ENCODE measurements around the gene MINDY4.

DNA sequence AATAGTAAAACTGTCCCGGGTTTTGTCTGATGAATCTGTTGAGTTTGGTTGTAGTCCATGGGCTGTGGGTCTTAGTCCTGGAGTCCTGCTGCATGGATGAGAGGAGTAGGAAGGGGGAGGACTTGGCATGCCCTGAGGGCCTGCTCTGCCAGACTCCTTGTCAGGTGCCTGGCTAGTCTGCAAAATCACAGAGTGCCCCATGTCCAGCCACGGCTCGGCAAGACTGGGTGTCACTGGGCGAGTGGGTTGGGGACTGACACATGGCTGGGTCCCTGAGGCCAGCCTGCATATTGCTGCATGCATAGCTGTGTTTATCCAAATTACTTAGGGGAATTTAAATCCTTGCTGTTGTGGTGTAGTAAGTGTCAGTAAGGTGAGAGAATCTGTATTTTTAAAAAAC, 9.7 kb downstream of the MINDY4 start:
- TF ChIP-seq, protein P1, sequence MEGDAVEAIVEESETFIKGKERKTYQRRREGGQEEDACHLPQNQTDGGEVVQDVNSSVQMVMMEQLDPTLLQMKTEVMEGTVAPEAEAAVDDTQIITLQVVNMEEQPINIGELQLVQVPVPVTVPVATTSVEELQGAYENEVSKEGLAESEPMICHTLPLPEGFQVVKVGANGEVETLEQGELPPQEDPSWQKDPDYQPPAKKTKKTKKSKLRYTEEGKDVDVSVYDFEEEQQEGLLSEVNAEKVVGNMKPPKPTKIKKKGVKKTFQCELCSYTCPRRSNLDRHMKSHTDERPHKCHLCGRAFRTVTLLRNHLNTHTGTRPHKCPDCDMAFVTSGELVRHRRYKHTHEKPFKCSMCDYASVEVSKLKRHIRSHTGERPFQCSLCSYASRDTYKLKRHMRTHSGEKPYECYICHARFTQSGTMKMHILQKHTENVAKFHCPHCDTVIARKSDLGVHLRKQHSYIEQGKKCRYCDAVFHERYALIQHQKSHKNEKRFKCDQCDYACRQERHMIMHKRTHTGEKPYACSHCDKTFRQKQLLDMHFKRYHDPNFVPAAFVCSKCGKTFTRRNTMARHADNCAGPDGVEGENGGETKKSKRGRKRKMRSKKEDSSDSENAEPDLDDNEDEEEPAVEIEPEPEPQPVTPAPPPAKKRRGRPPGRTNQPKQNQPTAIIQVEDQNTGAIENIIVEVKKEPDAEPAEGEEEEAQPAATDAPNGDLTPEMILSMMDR (IDR thresholded peaks at IDR 0.05; ENCODE audit: insufficient read depth, low read depth, low read length), result no peak
- TF ChIP-seq EZH2 (IDR thresholded peaks at IDR 0.05; ENCODE audit: insufficient read depth, low read length), result no peak
